NCI-H524 (cell line): ENCODE measurements around the gene NFATC2.

Source experiments
- DNase-seq, 2 experiments: peaks; one replicate each; lab custom pipeline; 2025; lab: John Stamatoyannopoulos, UW

Gene NFATC2

GRCh38 chr20:51513545-51513944 is 29.0 kb downstream of the NFATC2 start:
- DNase-seq, result no peak

DNA sequence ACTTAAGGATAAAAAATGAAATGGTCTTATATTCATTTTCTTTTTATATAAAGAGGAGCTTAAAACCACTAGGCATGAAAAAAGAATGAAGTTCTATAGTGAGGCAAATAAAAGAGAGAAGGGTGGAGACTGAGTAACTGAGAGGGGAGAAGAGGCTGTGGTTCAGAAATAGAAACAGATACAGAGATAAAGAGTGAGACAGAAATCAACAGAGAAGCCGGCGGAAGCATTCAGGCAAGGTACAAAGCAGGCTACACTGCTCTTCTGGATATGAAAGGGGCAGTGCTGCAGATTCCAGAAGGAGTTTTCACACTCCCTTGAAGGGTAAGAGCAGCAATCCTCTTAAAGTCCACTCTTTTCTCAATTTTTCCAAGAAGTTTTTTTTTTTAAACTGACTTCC is 29.9 kb downstream of the NFATC2 start:
- no peak for DNase-seq

- DNase-seq, result no peak
These were observed 30.5 kb downstream of the NFATC2 start for GRCh38 chr20:51511861-51512619.

DNA sequence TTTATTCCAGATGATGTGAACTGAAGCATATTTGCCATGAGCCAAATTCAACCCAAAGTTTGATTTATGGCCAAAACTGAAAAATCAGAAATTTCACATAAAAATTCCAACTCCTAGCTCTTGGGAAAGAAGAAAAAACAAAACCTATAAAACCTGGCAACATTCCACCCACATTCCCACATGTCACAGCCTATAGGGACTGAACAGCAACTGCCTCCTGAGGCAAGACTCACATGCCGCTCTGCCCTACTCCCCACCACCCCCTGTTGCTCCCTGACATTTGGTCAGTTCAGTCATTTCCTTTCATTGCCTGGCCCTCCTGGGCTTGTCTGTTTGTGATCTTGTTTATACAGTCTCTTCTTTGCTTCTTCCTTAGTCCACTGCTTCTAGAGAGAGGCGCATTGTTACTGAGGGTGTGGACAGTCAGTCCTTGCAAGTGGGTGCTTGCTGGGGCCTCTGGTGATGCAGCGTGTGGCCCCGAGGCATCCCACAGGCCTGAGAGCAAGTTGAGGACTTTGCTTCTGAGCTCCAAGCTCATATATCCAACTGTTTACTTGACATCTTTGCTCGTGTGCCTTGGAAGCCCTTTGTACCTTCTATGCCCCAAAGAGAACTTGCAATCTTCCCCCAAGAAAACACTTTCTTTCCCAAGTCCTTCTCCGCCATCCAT is 31.4 kb downstream of the NFATC2 start:
- no peak for DNase-seq

GRCh38 chr20:51510169-51510568 is 32.4 kb downstream of the NFATC2 start:
- no peak for DNase-seq

DNA sequence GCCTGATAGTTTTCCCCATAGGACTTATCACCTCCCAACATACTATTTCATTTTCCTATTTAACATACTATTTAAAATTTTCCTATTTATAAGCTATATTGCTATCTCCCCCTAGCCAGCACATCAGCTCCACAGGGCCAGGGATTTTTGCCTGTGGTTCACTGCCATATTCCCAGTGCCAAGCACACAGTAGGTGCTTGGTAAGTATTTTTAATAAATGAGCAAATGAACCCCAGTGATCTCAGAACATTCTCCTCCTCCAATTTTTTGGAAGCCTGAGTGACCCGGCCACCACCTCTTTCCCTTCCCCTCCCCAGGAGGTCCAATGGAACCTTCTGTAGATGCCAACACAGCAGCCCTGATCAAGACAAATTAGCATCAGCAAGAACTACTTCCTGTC is 33.3 kb downstream of the NFATC2 start:
- DNase-seq, result no peak

- DNase-seq, result no peak
These were observed 33.7 kb downstream of the NFATC2 start for GRCh38 chr20:51508780-51509179.

DNA sequence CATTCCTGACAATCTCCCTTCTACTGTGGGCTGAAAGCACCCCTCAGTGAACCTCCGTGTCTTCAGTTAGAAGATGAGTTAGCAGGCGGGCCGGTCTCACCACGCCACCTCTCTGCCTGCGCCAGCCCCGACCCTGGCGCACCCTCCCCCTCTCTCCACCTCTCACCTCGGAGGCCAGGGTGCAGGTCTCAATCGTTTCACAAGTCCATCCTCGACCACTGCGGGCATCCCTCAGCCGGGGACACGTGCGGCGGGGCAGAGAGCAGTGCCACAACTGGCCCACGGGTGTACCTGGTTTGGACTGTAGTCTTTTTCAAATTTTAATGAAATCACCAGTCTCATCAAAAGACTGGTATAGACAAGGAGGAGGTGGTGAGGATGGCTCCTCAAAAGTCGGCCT is 34.4 kb downstream of the NFATC2 start:
- DNase-seq, result no peak

GRCh38 chr20:51507216-51508036 is 35.1 kb downstream of the NFATC2 start:
- no peak for DNase-seq

DNA sequence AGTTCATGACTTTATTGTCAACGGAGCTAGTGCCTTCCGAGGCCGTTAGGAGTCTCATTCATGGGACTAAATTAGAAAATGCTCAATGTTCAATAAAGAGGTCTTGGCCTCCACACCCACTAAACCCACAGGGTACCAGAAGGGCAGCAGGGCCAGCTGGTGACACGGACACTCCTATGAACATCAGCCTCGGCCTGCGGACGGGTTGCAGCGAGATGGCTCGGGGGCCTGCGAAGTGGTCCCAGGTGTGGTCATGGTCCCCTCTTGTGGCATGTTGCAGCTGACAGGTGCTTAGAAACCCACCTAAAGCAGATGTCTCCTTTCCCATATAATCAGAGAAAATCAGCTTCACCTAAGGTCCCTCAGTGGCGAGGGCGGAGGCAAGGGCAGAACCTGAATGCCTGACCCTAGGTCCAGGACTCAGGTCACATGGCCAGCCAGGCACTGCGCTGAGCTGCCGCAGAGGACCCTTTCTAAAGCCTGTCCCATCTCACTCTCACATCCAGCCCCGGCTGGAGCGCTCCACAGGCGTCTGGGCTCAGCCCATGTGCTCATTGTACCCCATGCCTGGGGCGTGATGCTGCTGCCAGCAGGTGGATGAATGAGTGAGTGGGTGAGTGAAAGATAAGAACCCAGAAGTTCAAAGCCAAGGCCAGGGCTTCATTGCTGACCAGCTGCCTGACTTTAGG is 35.8 kb downstream of the NFATC2 start:
- DNase-seq, result no peak

- no peak for DNase-seq
These were observed 37.0 kb downstream of the NFATC2 start for GRCh38 chr20:51505566-51505965.

GRCh38 chr20:51503376-51503775 is 39.1 kb downstream of the NFATC2 start:
- DNase-seq, result no peak

- no peak for DNase-seq
These were observed 41.6 kb downstream of the NFATC2 start for GRCh38 chr20:51500936-51501335.

- DNase-seq, result no peak
These were observed 42.2 kb downstream of the NFATC2 start for GRCh38 chr20:51500311-51500710.

GRCh38 chr20:51498765-51499540 is 43.6 kb downstream of the NFATC2 start:
- DNase-seq, result no peak

- DNase-seq, result no peak
These were observed 44.7 kb downstream of the NFATC2 start for GRCh38 chr20:51497542-51498467.

GRCh38 chr20:51496964-51497363 is 45.6 kb downstream of the NFATC2 start:
- DNase-seq, result no peak

- no peak for DNase-seq
These were observed 46.5 kb downstream of the NFATC2 start for GRCh38 chr20:51495921-51496545.

DNA sequence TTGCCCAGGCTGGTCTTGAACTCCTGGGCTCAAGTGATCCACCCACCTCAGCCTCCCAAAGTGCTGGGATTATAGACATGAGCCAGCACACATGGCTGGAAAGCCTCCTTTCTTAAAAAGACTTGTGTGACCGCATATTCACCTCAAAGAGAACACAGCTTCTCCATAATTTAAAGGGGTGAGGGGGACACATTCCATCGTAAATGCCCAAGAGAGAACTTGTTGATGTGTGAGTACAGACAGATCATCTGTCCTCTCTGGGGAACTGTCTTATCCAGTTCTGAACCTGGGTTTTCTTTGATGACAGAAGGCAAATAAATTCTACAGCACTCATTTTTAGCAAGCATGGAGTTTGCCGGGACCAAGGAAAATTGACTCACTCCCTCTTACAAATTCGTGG is 47.2 kb downstream of the NFATC2 start:
- no peak for DNase-seq
